Renal cortical epithelial cell (primary cell): ENCODE measurements around the gene RALY. TPM values are rescaled to one million over a fixed set of nuclear protein-coding genes. Genes with fewer than 3 reads are reported as not detected.
A peak's percentile ranks its signal among the peaks of the same experiment; 100 is the strongest.

Experiments
- DNase-seq: peaks from one replicate; pipeline ENCODE4 v3.0.0-alpha.2; 2011; ENCODE audit warnings: low read depth
- total RNA-seq: library from RNA; depleted of rRNA; stranded (reverse); fragments of >200 nt; gene quantifications from 2 replicates; pipeline ENCODE4 v1.2.3, GENCODE V29; 2014

RALY gene
- total RNA-seq, 1 donor from 2014 or later, result 68.9 TPM

DNA sequence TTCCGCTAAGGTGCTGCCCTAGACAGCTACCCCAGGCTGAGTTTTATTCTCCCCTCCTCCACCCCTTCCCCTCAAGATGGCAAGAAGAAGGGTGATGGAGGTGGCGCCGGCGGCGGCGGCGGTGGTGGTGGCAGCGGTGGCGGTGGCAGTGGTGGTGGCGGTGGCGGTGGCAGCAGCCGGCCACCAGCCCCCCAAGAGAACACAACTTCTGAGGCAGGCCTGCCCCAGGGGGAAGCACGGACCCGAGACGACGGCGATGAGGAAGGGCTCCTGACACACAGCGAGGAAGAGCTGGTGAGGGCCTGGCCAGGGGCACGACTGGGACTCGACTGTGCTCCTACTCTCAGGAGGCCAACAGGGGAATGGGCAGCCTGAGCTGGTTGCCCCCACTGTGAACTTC is 83.2 kb downstream of the RALY start:
- no peak for DNase-seq

DNA sequence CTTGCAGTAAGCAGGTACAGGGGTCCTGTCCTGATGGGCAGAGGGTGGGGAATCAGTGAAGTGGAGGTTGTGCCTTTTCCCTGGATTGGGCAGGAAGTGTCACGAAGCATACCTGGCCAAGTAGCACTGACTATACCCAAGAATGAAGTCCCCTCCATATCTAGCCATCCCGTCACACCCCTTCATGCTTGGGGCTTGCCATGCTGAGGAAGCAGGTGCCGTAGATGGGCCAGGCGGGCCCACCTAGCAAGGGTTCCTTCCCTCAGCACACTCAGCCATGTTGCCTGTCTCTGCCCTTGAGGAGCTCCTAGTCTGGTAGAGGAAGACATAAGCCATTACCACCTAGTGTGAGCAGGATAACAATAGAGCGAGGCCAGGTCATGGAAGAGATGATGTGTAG is 84.8 kb downstream of the RALY start:
- DNase-seq, result no peak

DNA sequence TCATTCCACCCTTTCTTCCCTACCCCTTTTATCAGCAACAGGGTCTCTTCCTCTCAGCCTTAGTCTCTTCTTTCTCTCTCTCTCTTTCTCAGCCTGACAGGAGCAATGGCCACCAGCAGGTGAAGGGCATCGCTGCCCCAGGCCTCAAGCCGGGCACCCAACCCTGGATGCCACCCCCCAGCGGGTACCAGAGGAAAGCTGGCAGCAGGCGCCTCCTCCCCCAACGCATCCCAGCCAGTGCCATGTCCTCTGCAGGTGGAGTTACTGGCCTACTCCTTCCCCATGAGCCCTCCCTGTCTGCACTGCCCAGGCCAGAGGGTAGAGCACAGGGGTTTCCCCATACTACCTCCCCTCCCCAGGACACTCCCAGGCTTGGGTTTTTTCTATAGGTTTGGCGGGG is 86.1 kb downstream of the RALY start:
- no peak for DNase-seq

DNA sequence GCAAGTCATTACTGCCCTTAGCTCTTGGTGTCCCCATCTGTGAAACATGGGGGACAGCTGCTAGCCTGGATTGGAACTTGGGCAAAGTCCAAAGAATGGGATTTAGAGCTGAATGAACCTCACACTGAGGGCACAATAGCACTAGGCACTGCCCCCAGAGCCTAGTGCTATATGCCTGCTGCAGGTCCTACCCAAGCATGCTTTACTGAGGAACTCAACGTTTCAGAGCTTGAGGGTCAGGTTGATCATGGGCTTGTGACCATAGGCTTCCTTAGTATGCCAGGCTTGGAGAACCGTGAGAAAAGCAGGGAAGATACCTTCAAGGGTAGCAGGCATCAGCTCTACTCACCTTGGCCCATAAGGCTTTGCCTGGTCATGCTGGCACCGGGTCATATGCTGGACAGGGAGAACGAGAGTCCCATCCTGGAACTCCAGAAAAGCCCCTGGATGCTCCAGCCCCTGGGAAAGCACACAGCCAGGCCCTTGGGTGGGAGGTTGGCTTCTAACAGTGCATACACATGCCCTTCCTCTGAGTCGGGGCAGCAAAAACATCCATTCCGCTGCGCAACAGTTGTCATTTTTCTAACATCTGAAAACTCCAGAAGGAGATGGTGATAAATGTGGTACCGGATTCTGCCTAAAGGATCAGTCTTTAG is 88.6 kb downstream of the RALY start:
- DNase-seq, result no peak

DNA sequence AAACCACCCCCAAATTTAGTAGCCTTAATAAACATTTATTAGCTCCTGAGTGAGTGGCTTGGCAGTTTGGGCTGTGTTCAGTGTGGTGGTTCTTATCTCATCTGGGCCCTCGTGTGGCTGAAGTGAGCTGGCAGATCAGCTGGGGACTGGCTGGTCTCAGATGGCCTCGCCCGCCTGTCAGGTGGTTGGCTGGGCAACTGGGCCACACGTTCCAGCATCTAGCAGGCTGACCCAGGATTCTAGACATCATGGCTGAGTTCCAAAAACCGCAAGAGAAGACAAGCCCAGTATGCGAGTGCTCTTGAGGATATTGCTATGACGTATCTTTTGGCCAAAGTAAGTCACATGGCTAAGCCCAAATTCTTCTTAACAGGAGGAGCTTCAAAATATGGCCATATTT is 89.4 kb downstream of the RALY start:
- peak; percentile 53 for DNase-seq

DNA sequence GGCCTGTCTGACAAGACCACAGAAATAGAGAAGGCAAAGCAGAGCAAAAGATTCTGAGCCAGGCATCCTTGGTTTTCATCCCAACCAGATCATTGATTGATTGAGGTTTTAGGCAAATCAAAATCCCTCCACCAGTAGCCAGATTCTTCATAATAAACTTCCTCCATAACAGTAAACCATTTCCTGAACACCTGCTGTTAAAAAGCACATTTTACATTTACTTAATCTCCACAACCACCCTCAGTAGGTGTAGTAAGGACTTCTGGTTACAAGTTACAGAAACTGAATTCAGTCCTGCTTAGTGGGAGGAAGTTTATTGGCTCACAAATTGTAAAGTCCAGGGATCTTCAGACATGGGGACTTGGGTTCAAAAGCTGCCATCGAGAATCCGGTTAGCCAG is 90.1 kb downstream of the RALY start:
- no peak for DNase-seq

DNA sequence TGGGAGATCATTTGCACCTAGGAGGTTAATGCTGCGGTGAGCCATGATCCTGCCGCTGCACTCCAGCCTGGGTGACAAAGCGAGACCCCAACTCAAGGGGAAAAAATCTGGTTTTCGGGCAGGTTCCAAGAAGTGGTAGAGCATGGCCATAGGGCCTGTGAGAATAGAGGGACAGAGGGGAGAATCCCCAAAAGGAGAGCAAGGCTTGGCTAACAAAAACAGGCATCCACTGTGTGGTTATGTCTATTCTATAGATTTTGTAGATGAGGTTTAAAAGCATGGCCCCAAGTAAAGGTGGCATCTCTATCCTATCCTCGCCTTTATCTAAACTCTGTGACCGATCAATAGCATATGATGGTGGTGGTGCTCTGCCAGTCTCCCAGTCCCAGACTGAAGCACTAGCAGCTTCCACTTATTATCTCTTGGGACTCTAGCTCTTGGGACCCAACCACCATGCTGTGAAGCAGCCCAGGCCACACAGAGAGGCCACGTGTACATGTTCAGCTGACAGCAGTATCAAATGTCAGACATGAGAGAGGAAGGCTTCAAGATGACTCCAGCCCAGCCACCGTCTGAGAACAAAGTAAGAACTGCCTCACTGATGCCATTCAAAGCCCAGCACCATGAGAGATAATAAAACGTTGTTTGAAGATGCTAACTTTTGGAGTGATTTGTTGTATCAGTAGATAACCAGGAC is 90.7 kb downstream of the RALY start:
- no peak for DNase-seq

DNA sequence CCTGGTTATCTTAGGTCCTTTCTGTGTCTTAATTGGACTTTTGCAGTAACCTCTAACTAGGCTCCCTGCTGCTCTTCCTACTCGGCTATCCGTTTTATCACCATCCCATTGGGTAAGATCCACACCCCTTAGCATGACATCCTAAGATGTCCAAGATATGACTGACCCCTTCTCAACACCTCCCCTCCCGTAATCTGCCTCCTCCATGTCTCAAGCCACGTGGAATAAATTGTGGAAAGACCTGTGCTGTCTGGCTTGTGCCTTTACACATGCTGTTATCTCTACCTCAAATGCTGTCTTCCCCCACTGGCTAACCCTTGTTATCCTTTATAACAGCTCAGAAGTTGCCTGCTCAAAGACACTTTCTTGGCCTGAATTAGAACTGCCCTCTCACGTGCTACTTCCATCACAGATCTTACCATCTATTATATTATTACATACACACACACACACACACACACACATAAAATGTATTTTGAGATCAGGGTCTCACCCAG is 91.9 kb downstream of the RALY start:
- no peak for DNase-seq

DNA sequence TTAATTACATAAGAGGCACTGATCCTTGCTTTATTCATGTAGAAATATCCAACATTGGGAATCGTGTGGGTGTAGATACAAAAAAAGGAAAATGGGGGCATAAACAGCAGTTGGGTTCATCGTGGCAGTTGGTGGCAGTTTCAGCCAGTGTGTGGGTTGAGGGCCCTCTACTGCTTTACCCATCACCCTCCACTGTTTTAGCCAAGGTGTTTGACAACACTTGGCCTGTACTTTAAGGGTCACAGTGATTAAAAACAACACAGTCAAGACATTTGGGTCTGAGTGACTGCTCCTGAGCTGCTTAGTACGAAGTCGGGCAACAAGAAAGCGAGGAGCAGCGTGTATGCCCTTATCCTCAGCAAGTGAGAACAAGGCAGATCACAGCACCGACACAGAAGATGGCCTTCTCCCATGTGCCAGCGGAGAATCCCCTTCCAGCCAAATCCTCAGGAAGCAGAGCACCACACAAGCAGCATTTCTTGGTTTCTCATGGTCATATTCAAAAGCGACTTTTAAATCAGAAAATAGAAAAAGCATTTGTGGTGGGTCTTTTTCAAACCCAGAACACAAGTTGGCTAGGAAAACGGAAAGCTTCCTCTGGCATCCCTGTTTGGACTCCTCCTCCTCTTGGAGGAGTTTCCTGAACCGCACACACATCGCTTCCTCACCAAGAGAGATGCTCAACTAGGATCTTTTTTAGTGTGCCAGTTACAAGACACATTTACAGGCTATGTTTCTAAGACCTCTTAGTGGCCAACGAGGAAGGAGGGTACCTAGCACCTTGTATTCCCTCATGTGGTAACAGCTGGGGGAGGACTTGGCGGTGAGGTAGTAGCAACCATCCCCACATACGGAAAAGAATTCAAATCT is 94.8 kb downstream of the RALY start:
- DNase-seq, result no peak

DNA sequence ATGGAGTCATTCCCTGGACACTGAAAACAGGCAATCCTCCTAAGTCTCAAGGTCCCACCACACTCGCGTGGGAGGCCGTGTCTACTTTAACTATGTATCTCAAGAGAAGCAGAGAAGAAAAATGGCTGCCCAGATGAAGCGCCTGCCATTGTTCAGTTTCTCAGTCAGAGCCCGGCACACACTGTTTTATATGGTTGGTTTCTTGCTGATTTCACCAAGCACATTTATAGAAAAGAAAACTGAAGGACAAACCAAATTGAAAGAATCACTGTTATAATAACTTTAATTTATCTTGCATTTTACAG is 95.4 kb downstream of the RALY start:
- DNase-seq, result no peak

DNA sequence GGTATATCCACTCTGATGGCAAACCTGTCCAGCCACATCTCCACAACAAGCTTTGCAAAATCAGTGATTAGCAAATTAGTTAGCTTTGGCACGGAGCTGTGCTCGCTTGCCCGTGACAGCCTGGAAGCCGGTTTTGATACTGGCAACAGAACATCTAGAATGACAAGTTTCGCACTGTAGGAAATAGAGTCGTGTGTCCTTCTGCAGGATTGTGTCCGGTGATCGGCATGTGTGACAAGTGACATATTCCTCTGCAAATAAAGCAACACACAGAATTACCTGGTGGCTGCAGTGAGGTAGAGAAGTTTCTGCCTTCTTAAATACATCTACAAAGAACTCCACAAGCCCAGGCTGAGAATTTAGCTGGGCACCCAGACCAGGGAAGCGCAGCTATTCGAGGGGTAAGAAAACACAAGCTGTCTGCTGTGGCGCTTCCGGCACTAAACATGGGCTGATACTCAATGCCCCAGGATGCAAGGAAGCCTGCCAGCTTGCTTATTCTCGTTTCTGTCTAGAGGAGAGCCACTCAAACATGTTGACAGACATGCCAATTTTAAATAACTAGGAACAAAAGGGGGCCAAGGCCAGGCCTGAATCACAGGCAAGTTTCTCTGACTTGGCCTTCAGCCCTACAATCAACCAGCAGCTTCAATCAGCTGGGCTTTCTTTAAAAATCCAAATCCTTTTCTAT is 96.1 kb downstream of the RALY start:
- DNase-seq, result no peak

DNA sequence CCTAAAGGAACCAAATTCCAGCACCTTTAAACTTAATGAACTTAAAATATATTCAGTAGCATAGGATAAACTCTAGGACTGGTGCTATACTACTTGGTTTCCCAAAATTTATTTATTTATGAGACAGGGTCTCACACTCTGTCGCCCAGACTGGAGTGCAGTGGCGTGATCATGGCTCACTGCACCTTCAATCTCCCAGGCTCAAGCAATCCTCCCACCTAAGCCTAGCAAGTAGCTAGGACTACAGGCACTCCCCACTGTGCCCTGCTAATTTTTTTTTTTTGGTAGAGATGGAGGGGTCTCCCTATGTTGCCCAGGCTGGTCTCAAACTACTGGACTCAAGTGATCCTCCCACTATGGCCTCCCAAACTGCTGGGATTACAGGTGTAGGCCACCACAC is 96.9 kb downstream of the RALY start:
- DNase-seq, result no peak

DNA sequence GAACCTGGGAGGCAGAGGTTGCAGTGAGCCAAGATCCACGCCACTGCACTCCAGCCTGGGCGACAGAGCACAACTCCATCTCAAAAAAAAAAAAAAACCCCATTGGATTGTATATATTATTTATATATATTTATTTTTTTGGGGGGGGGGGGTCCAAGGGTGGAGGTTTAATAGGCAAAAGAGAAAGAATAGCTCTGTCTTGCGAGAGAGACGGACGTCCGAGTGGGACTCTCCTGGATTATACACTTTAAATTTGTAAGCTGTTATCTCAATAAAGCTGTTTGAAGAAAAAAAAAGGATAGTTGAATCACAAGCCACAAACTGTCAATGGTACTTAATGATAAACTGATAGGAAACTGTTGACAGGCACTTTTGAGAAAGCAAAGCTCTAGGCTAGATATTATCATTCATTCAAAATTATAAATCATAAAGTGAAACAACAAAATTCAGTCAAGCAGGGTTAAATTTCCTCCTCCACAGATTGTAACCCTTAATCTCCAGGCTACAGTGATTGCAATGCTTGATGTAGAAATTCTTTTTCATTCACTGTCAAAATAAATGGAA is 98.0 kb downstream of the RALY start:
- DNase-seq, result no peak

DNA sequence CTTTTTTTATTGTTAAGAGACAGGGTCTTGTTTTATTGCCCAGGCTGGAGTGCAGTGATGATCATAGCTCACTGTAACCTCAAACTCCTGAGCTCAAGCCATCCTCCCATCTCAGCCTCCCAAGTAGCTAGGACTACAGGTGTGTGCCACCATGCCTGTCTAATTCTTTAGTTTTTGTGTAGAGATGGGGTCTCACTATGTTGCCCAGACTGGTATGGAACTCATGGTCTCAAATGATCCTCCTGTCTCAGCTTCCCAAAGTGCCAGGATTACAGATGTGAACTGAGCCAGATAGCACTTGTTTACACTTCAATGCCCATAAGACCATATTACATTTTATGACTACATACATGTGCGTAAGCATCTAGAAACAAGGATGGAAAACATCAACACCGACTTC is 100.2 kb downstream of the RALY start:
- DNase-seq, result no peak

DNA sequence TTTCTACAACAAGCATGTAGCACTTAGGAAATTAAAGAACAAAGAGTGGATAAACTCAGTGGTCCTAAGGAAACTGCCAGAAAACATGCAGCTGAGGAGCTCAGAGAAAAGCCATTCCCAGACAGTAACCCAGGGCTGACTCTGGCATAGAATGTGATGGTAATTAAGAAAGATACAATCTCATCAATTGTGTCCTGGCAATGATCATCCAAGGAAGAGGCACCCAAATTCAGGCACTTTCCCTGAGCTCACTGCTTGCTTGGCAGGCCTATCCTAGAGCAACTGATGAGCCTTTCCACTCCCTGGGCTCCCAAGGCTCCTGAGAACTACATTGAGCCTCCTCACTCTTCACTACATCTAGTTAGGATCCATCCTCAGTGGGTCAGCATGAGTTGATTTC is 102.1 kb downstream of the RALY start:
- DNase-seq, result no peak

DNA sequence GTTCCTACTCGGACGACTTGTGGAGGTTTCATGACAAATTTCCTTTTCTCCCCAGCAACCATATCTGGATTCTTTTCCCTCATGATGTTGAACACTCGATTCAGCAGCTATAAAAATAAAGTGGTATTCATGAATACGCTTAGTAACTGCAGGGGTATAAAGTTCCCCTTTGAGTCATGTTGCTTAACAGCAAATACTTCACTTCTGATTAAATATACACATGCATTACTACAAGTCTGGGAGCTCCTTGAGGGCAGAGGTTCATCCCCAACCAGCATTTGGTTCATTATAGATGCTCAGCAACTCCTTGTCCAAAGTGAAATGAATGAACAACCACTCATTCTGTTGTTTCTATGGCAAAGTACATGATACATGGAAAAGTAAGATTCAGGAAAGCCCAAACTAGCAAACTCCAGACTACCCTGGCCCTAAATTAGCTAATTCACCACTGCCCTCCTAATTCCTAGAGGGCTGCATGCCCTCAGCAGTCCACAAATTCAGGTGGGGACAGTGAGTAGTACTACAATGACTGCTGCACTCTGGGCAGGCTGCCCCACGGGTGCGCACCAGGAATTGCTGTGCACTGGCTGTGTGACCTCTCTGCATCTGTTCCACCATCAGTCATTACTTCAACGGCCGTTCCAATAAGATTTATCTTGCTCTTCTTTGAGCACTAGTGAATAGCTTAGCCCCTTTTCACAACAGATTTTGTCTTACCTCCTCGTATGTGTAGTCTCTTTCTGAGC is 103.2 kb downstream of the RALY start:
- DNase-seq, result no peak

DNA sequence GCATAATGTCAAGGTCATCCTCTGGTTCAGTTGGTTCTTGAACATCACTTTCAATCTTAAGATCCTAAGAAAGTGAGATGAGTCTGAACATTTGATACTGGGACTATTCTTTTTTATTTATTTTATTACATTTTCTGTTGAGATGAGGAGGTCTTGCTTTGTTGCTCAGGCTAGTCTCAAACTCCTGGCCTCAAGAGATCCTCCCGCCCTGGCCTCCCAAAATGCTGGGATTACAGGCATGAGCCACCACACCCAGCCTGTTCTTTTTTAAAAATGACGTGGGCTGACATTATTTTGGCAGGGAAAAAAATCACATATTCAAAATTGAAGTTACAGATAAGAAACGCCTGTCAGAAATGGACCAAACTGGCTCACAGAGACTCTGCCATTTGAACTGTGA is 104.9 kb downstream of the RALY start:
- no peak for DNase-seq

DNA sequence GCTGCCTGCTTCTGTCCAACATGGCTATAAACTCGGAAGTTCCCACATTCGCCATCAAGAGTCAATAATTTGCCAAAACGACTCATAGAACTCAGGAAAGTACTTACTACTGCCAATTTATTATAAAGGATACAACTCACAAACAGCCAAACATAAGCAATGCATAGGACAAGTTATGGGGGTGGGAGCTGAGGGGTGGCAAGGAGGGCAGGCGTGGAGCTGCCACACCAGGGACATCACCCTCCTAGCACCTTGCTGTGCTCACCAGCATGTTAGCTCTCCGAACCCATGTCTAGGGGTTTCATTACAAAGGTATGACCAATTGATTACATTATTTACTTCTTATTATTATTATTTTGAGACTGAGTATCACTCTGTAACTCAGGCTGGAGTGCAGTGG is 106.0 kb downstream of the RALY start:
- DNase-seq, result peak; percentile 8

DNA sequence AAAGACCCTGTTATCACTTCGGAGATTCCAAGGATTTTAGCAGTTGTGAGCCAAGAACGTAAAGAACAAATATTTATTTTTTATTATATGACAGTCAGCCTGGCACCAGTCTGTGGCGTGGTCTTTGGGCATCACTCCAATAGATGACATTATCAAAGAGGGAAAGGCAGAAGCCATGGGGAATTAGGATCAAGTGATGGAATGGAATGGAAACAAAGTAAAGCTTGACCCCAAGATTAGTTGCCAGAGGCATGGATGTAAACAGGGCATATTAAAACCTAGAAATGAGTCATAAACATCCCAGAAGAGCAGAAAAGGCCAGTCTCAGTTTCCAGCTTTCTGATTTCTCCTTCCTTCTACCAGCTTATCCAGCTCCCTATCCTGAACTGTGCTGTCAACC is 106.9 kb downstream of the RALY start:
- no peak for DNase-seq

DNA sequence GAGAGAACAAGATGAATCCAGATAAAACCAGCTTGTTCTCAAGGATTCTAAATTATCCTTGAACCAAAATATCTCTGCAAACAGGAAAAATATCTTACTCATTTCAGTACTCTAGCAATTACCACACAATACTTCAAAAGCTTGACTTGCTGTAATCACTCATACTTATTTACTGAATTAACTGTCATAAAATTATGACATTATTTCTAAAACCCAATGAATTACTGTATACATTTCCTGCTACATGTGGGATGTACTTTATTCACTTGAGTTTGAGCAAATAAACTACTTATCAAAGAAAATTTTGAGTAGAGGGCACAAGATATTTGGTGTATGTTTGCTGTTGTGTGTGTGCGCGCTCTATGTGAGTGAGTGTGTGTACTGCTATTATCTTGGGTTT is 108.6 kb downstream of the RALY start:
- DNase-seq, result no peak

DNA sequence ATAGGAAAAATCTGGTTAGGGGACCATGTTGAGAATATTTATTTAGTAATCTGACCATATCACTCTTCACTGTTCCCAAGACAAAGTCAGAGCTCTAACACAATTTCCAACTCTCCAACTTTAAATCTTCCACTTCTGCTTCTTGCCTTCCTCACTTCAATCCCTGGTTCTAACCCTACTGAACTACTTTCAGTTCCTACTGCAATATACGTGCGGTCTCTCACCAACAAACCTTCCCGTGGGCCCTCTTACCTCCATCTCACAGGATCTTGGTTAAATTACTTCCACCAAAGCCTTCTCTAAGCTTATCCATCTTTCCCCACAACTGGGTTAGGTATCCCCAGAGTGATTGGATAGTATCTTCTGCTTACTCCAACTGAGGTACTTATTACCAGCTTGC is 110.3 kb downstream of the RALY start:
- no peak for DNase-seq
